HG03520 (cell line): ENCODE measurements around the gene HDAC9.

Experiments
- ATAC-seq: cut with Tn5 transposase; IDR thresholded peaks from one replicate; pipeline ENCODE4 v1.9.1; 2021; ENCODE audit warnings: mild to moderate bottlenecking, moderate library complexity; ENCODE audit not compliant: unreplicated experiment

Gene HDAC9

DNA sequence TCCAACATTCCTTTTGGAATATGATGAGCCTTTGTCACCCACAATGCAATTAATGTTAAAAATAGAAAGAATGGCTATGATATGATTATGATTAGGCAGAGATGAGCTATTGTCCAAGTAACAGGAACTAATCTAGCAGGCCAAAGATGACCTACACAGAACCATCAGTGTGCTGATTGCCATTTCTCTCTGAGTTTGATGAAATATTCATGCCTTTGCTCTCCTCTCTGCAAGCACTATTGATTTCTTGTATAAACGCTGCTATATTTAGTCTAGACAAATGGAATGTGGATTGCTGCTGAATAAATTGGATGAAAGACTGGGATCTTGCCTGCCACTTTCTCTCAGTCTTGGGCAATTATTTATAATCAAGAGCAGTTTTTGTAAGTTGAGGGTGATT is 85.4 kb downstream of the HDAC9 start:
- ATAC-seq, result no peak

GRCh38 chr7:18583305-18583704 is 87.8 kb downstream of the HDAC9 start:
- ATAC-seq, result no peak

GRCh38 chr7:18590241-18590640 is 94.7 kb downstream of the HDAC9 start:
- no peak for ATAC-seq

GRCh38 chr7:18590744-18591340 is 95.3 kb downstream of the HDAC9 start:
- no peak for ATAC-seq

DNA sequence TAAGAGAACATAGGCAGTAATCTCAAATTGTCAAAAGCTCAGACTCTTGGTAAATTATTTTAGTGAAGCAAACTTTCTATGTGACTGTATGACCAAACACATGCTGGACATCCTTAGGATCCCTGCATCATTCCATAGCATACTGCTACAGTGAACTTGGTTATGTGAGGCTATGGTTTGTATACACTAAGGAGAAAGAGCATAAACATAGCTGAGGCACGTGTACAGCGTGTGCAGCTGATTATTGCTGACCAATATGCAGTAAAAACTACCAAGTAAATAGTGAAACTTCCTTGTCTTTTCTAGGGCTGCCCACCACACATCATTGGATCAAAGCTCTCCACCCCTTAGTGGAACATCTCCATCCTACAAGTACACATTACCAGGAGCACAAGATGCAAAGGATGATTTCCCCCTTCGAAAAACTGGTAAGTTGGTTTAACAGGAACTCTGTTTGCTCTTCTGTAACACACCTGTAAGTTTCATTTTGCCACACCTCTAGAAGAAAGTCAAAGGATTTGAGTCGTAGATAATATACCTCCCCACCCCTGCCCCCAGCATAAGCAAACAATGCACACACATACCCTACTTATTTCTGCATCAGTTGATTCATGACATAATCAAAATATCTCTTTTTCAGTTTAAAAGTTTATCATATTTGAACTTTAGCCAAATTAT is 98.2 kb downstream of the HDAC9 start:
- ATAC-seq, result no peak

DNA sequence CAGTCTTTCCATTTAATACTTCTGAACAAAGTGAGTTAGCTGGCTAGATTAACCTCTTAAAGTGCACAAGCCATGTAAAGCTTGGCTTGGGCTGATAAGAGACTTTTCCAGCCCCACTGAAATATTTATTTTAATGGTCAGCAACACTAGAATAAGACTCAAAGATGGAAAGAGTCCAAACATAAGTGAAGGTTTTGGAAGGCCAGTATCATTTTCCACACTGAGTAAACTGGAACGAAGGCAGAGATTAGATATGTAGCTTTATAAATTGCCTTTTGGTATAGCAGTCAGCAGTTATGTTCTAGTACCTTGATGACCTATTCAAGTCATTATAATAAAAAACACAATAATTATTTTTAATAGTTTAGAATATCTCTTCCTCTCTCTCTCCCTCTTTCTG is 102.2 kb downstream of the HDAC9 start:
- no peak for ATAC-seq

DNA sequence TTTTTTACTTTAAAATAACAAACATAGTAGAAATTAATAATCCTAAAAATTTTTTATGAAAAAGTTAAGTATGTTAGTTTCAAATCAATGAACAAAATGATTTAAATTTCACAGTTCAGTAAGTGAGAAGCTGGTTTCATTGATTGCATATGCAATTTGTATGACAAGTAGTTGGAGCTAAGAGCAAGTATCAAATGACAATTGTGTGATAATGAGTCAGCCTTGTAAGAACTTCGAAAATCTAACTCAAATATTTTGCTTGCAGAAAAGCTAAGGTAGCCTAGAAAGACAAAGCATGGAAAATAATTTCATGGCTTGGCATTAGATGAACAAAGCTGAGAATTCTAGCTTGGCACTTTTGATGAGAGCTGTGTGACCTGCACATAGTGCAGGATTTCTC is 111.5 kb downstream of the HDAC9 start:
- no peak for ATAC-seq

GRCh38 chr7:18610331-18610948 is 114.9 kb downstream of the HDAC9 start:
- ATAC-seq, result no peak

- ATAC-seq, result no peak
Observed at GRCh38 chr7:18614841-18615240, 119.3 kb downstream of the HDAC9 start.

GRCh38 chr7:18619311-18619710 is 123.8 kb downstream of the HDAC9 start:
- no peak for ATAC-seq

DNA sequence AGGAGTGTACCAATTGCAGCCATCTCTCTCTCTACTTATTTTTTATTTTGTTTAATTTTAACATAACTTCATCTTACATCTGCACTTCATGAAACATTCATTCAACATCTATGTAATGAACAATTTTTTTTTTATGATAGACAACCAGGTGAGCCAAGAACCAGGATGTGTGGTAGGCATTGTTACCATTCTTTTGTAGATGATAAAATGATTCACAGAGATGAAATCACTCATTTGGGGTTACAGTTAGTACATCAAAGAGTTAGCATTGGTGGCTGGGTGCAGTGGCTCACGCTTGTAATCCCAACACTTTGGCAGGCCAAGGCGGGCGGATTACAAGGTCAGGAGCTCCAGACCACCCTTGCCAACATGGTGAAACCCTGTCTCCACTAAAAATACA is 127.8 kb downstream of the HDAC9 start:
- no peak for ATAC-seq

GRCh38 chr7:18624459-18624858 is 128.9 kb downstream of the HDAC9 start:
- no peak for ATAC-seq

GRCh38 chr7:18626086-18626485 is 130.5 kb downstream of the HDAC9 start:
- ATAC-seq, result no peak

DNA sequence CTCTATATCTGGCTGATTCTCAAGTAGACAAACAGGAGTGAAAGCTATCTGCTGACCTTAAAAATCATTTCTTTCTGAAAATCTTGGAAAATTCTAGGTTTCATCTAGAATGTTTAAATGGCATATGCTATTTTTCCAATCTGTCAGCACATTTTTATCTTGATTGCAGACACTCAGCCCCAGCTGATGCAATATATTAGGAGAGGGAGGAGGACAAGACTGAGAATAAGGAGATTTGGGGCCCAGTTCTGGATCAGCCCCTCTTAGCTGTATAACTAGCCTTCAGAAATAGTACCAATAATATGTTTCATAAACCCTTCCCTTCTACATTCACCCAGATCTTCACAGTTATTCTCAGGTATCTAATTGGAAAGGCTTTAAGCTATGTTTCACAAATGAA is 131.2 kb downstream of the HDAC9 start:
- no peak for ATAC-seq

- no peak for ATAC-seq
Observed at GRCh38 chr7:18637516-18637915, 142.0 kb downstream of the HDAC9 start.

- ATAC-seq, result no peak
Observed at GRCh38 chr7:18638594-18639452, 143.3 kb downstream of the HDAC9 start.

- ATAC-seq, result no peak
Observed at GRCh38 chr7:18639711-18640110, 144.2 kb downstream of the HDAC9 start.

GRCh38 chr7:18644981-18645380 is 149.4 kb downstream of the HDAC9 start:
- no peak for ATAC-seq

GRCh38 chr7:18647582-18647981 is 152.0 kb downstream of the HDAC9 start:
- ATAC-seq, result no peak

GRCh38 chr7:18648849-18649758 is 153.6 kb downstream of the HDAC9 start:
- ATAC-seq, result no peak
